GM13977 (cell line): ENCODE measurements around the gene SENP3.
A peak's percentile ranks its signal among the peaks of the same experiment; 100 is the strongest.

Source experiments
- DNase-seq: peaks from one replicate; pipeline ENCODE4 v3.0.0; 2012; ENCODE audit warnings: low spot score
- CTCF ChIP-seq: IDR thresholded peaks from 2 replicates; pipeline ENCODE4 v1.5.1; 2012; ENCODE audit warnings: mild to moderate bottlenecking, control low read depth; ENCODE audit not compliant: insufficient read depth; ENCODE audit errors: extremely low read depth, missing control alignments
- in situ Hi-C: fragments of 300-500 bp; cut with MboI; formaldehyde crosslinking; loops from one replicate; pipeline ENCODE4 v1.12.0; 2022; ENCODE audit warnings: low sequenced_read_pairs, low pct_unique_long_range_greater_than_20kb, mixed read lengths, inconsistent platforms; ENCODE audit not compliant: unreplicated experiment

Gene SENP3

GRCh38 chr17:7561589-7562207 lies at the start of gene SENP3:
TSS of gene SENP3 (plus strand) at chr17:7561919. CDS start at chr17:7563077, 1,158 bp downstream.
- in situ Hi-C loops, result loop anchor here (25.0 kb wide), 1 partner anchor 199 kb away; the partner anchor contains the start of genes KCTD11 and TMEM95
- peak; percentile 100 for DNase-seq

GRCh38 chr17:7512105-7512504 lies 49.6 kb upstream of the SENP3 start:
- no peak for TF ChIP-seq CTCF
- in situ Hi-C loops, result no loop called here
- DNase-seq, result no peak

More at GRCh38 chr17:7561589-7562207, at the start of gene SENP3:
- TF ChIP-seq CTCF, result no peak

- in situ Hi-C loops, result no loop called here
- no peak for DNase-seq
These were observed 48.7 kb upstream of the SENP3 start for GRCh38 chr17:7512824-7513540.

GRCh38 chr17:7513850-7514419 lies 47.8 kb upstream of the SENP3 start:
- no peak for DNase-seq
- in situ Hi-C loops, result no loop called here
- no peak for TF ChIP-seq CTCF

More at GRCh38 chr17:7512824-7513540, 48.7 kb upstream of the SENP3 start:
- TF ChIP-seq CTCF, result no peak

- TF ChIP-seq CTCF, result no peak
- in situ Hi-C loops, result loop anchor here (5.0 kb wide), 1 partner anchor 41 kb away; the partner anchor contains the start of gene TNFSF13
- no peak for DNase-seq
These were observed 45.7 kb upstream of the SENP3 start for GRCh38 chr17:7515911-7516610.

- TF ChIP-seq CTCF, result peak; percentile 61
- in situ Hi-C loops, result no loop called here
- DNase-seq, result no peak
These were observed 38.7 kb upstream of the SENP3 start for GRCh38 chr17:7523033-7523432.
